ENCODE measurements around the gene TMEM125.

Gene TMEM125

GRCh38 chr1:43274804-43275180 lies 5.0 kb downstream of the TMEM125 start:
- DNase-seq, result no peak

GRCh38 chr1:43275826-43276620 lies 6.2 kb downstream of the TMEM125 start:
- DNase-seq, result no peak

- no peak for DNase-seq
These were observed 6.9 kb downstream of the TMEM125 start for GRCh38 chr1:43276673-43277072.

GRCh38 chr1:43277116-43277876 lies 7.5 kb downstream of the TMEM125 start:
- DNase-seq, result no peak

GRCh38 chr1:43279161-43279560 lies 9.4 kb downstream of the TMEM125 start:
- no peak for DNase-seq

GRCh38 chr1:43279666-43280065 lies 9.9 kb downstream of the TMEM125 start:
- DNase-seq, result no peak

- DNase-seq, result no peak
These were observed 10.9 kb downstream of the TMEM125 start for GRCh38 chr1:43280692-43281091.

- peak; percentile 41 for DNase-seq
These were observed 12.7 kb downstream of the TMEM125 start for GRCh38 chr1:43282220-43283195.

GRCh38 chr1:43284065-43284464 lies 14.3 kb downstream of the TMEM125 start:
- no peak for DNase-seq

- peak; percentile 11 for DNase-seq
These were observed 14.8 kb downstream of the TMEM125 start for GRCh38 chr1:43284546-43285110.

- DNase-seq, result no peak
These were observed 15.6 kb downstream of the TMEM125 start, which contains the start of gene C1orf210 for GRCh38 chr1:43285269-43285990. Gene C1orf210, minus strand, starts transcription at chr1:43285581. Its CDS starts 2,311 bp downstream, at chr1:43283270.

GRCh38 chr1:43286115-43286514 lies 16.3 kb downstream of the TMEM125 start:
- no peak for DNase-seq

- DNase-seq, result no peak
These were observed 16.8 kb downstream of the TMEM125 start for GRCh38 chr1:43286533-43286932.

- DNase-seq, result no peak
These were observed 18.4 kb downstream of the TMEM125 start for GRCh38 chr1:43288058-43288784.

GRCh38 chr1:43288785-43289706 lies 19.3 kb downstream of the TMEM125 start:
- DNase-seq, result no peak

GRCh38 chr1:43292216-43292615 lies 22.4 kb downstream of the TMEM125 start:
- no peak for DNase-seq

- DNase-seq, result peak; percentile 21
These were observed 22.9 kb downstream of the TMEM125 start for GRCh38 chr1:43292679-43293078.

GRCh38 chr1:43293176-43293575 lies 23.4 kb downstream of the TMEM125 start:
- no peak for DNase-seq

- DNase-seq, result peak; percentile 54
These were observed 24.3 kb downstream of the TMEM125 start for GRCh38 chr1:43293896-43294760.
